HepG2 (cell line): ENCODE results near the gene SGTB. TPM values are rescaled to one million over a fixed set of nuclear protein-coding genes. Genes with fewer than 3 reads are reported as not detected.

Experiments
- ATAC-seq: fragments of 200-7000 bp; cut with Tn5 transposase; 3 replicates; pipeline ENCODE4 v1.9.1; 2020; ENCODE audit warnings: mild to moderate bottlenecking, moderate library complexity
- BruUV-seq: library from RNA; stranded (reverse); fragments of 400-500 nt; replicated peaks from 2 replicates; lab custom pipeline; 2021; lab: Mats Ljungman, UMichigan
- CTCF ChIA-PET: fragments of 300-600 bp; formaldehyde crosslinking; extraction: SDS; loops from one replicate; lab custom pipeline; 2021; ENCODE audit warnings: low total read pairs, inconsistent platforms, low intra/inter-chr PET ratio; lab: Yijun Ruan, JAX
- POLR2A ChIA-PET: fragments of 350-600 bp; sonication (Branson Sonifier 250); formaldehyde crosslinking; loops from one replicate; lab custom pipeline; 2020; ENCODE audit warnings: antibody characterized with exemption, inconsistent platforms; lab: Yijun Ruan, JAX
- DNase-seq: peaks from one replicate; pipeline ENCODE4 v3.0.0-alpha.2; 2015; ENCODE audit warnings: low spot score
- FAIRE-seq: peaks from 3 replicates; lab custom pipeline; 2011; peaks lifted over from hg19 to GRCh38; lab: Jason Lieb, UNC
- H2AFZ ChIP-seq: one replicate; pipeline ENCODE4 v1.6.1; 2011; ENCODE audit warnings: low read length, inconsistent platforms
- H3K27ac ChIP-seq: fragments of 300-600 bp; 3 replicates; pipeline ENCODE4 v1.8.0; 2011; ENCODE audit warnings: mixed run types, mild to moderate bottlenecking, mixed read lengths, low read length, inconsistent platforms; ENCODE audit not compliant: insufficient read depth; ENCODE audit errors: extremely low read length
- H3K27me3 ChIP-seq, 2 experiments: fragments of 200-600 bp in 1 of 2; 2 replicates in 1 of 2; 3 replicates in 1 of 2; pipeline versions ENCODE4 v1.6.0 to v1.8.0; 2011; ENCODE audit warnings: low read length in 2 of 2, mild to moderate bottlenecking in 2 of 2, moderate library complexity in 2 of 2, inconsistent platforms in 1 of 2; ENCODE audit not compliant: insufficient read depth in 2 of 2, control insufficient read depth in 1 of 2
- H3K36me3 ChIP-seq, 2 experiments: fragments of 200-600 bp in 1 of 2; replicated peaks in 1 of 2; 2 replicates in 1 of 2; 3 replicates in 1 of 2; pipeline versions ENCODE4 v1.5.1 to v1.8.0; 2011; ENCODE audit warnings: low read length in 2 of 2, inconsistent platforms in 1 of 2; ENCODE audit not compliant: insufficient read depth in 2 of 2, control insufficient read depth in 1 of 2
- H3K4me1 ChIP-seq: 2 replicates; pipeline ENCODE4 v1.5.1; 2012; ENCODE audit warnings: low read length, inconsistent platforms; ENCODE audit not compliant: insufficient read depth
- H3K4me2 ChIP-seq: 2 replicates; pipeline ENCODE4 v1.6.0; 2011; ENCODE audit warnings: low read depth, low read length, inconsistent platforms
- H3K4me3 ChIP-seq, 3 experiments: fragments of 200-600 bp in 1 of 3; sonication (generic), shearing (Covaris generic) in 1 of 3; replicated peaks in 1 of 3; 2 replicates each; pipeline ENCODE4 v1.5.1; 2011 to 2016; ENCODE audit warnings: low read length in 3 of 3, inconsistent platforms in 2 of 3, low read depth in 2 of 3, mild to moderate bottlenecking in 2 of 3, control low read depth in 1 of 3, mixed read lengths in 1 of 3; ENCODE audit not compliant: insufficient read depth in 1 of 3
- H3K79me2 ChIP-seq: one replicate; pipeline ENCODE4 v1.6.1; 2011; ENCODE audit warnings: low read length, inconsistent platforms; ENCODE audit not compliant: insufficient read depth
- H3K9ac ChIP-seq: 2 replicates; pipeline ENCODE4 v1.6.0; 2011; ENCODE audit warnings: mild to moderate bottlenecking, low read depth, low read length, inconsistent platforms; ENCODE audit not compliant: insufficient read depth
- H3K9me3 ChIP-seq: 2 replicates; pipeline ENCODE4 v1.5.1; 2012; ENCODE audit warnings: mild to moderate bottlenecking, low read length
- H4K20me1 ChIP-seq: 2 replicates; pipeline ENCODE4 v1.6.0; 2011; ENCODE audit warnings: inconsistent platforms, mild to moderate bottlenecking, low read length, moderate library complexity; ENCODE audit not compliant: insufficient read depth
- DR1 ChIP-seq: sonication (generic); formaldehyde crosslinking; IDR thresholded peaks from 2 replicates; pipeline ENCODE4 v1.8.0; 2021; ENCODE audit warnings: mild to moderate bottlenecking, missing genetic modification reagents, inconsistent platforms
- JUN ChIP-seq: sonication (generic); formaldehyde crosslinking; IDR thresholded peaks from 2 replicates; pipeline ENCODE4 v1.4.0; 2020; ENCODE audit warnings: mild to moderate bottlenecking, missing genetic modification reagents
- KDM6A ChIP-seq: IDR thresholded peaks from 2 replicates; pipeline ENCODE4 v1.6.1; 2016; ENCODE audit warnings: low read depth
- MTF1 ChIP-seq: sonication (generic); formaldehyde crosslinking; IDR thresholded peaks from 2 replicates; pipeline ENCODE4 v1.5.0; 2020; ENCODE audit warnings: missing genetic modification reagents
- POLR2G ChIP-seq: fragments of 200-400 bp; formaldehyde crosslinking; IDR thresholded peaks from 2 replicates; pipeline ENCODE4 v1.6.1; 2018; ENCODE audit warnings: mild to moderate bottlenecking, low read depth, low read length, moderate library complexity
- RBAK ChIP-seq: sonication (generic); formaldehyde crosslinking; IDR thresholded peaks from 2 replicates; pipeline ENCODE4 v1.5.1; 2020; ENCODE audit warnings: mild to moderate bottlenecking, missing genetic modification reagents
- RNF219 ChIP-seq: sonication (generic); formaldehyde crosslinking; IDR thresholded peaks from 2 replicates; pipeline ENCODE4 v1.5.0; 2020; ENCODE audit warnings: mild to moderate bottlenecking, missing genetic modification reagents
- SRF ChIP-seq: IDR thresholded peaks from 2 replicates; pipeline ENCODE4 v1.6.1; 2011; ENCODE audit warnings: mild to moderate bottlenecking, low read depth, low read length, moderate library complexity
- ZFP41 ChIP-seq: sonication (generic); formaldehyde crosslinking; IDR thresholded peaks from 2 replicates; pipeline ENCODE4 v1.4.0; 2020; ENCODE audit warnings: mild to moderate bottlenecking, missing genetic modification reagents, borderline replicate concordance
- ZNF274 ChIP-seq: sonication (generic); formaldehyde crosslinking; IDR thresholded peaks from 2 replicates; pipeline ENCODE4 v1.5.1; 2020; ENCODE audit warnings: mild to moderate bottlenecking, missing genetic modification reagents
- ZNF550 ChIP-seq: sonication (generic); formaldehyde crosslinking; IDR thresholded peaks from 2 replicates; pipeline ENCODE4 v1.4.0; 2020; ENCODE audit warnings: mild to moderate bottlenecking, missing genetic modification reagents, borderline replicate concordance
- ZNF768 ChIP-seq: sonication (generic); formaldehyde crosslinking; IDR thresholded peaks from 2 replicates; pipeline ENCODE4 v1.4.0; 2020; ENCODE audit warnings: missing genetic modification reagents
- WGBS: methylation state at CpG from one replicate; pipeline ENCODE4 v1.1.6; 2017; ENCODE audit warnings: low lambda C conversion rate; 5-methylcytosine and 5-hydroxymethylcytosine counted together
- in situ Hi-C: cut with HindIII; loops from 2 replicates; pipeline ENCODE4 v1.10.0; 2017; ENCODE audit warnings: low pct_unique_long_range_greater_than_20kb; ENCODE audit not compliant: extremely low pct_ligation_motif_present
- intact Hi-C: fragments of 100-400 bp; cut with micrococcal nuclease; formaldehyde crosslinking; loops from one replicate; pipeline ENCODE4 v1.10.0; 2022; ENCODE audit not compliant: unreplicated experiment
- polyA plus RNA-seq, 8 experiments: library from polyadenylated mRNA; depleted of rRNA in 3 of 8; stranded (reverse) in 7 of 8; unstranded in 1 of 8; fragments of >200 nt; fragmentation: Illumina TruSeq in 4 of 8; extraction: Trizol in 4 of 8; gene quantifications; 2 replicates each; pipeline versions ENCODE4 v1.2.1 to v1.2.3, GENCODE V29; 2011 to 2016; ENCODE audit warnings: low read depth in 4 of 8, missing spikeins in 1 of 8, mixed read lengths in 1 of 8; ENCODE audit not compliant: insufficient read depth in 1 of 8
- total RNA-seq, 5 experiments: library from RNA; depleted of rRNA; stranded (reverse); fragments of >200 nt; fragmentation: Illumina TruSeq; extraction: Trizol; gene quantifications; 2 replicates each; pipeline ENCODE4 v1.2.3, GENCODE V29; 2016; ENCODE audit warnings: low read depth in 1 of 5
- TF ChIP-seq, protein P1 (sequence below), 2 experiments: sonication (generic) in 1 of 2; formaldehyde crosslinking in 1 of 2; IDR thresholded peaks; 2 replicates each; pipeline versions ENCODE4 v1.4.0 to v1.6.1; 2018 to 2020; ENCODE audit warnings: missing genetic modification reagents in 2 of 2, borderline replicate concordance in 1 of 2, low read depth in 1 of 2, mild to moderate bottlenecking in 1 of 2, missing biosample characterization in 1 of 2
- TF ChIP-seq, protein P2 (sequence below): sonication (generic); formaldehyde crosslinking; IDR thresholded peaks from 2 replicates; pipeline ENCODE4 v1.4.0; 2020; ENCODE audit warnings: missing genetic modification reagents; ENCODE audit errors: not compliant biosample characterization
- TF ChIP-seq, protein P3 (sequence below): sonication (generic); formaldehyde crosslinking; IDR thresholded peaks from 2 replicates; pipeline ENCODE4 v1.4.0; 2020; ENCODE audit warnings: missing genetic modification reagents

Gene SGTB
- total and polyA plus RNA-seq, 2 of the 13 experiments (the other 11 are each of a cell fraction or from before 2014, with no cell fraction given) = 5.2 to 11.2 TPM

GRCh38 chr5:65695162-65695755 is 26.6 kb downstream of the SGTB start:
- no peak overlapping the region for H3K4me2 ChIP-seq
- ATAC-seq = no peak
- TF ChIP-seq KDM6A (no peak), DR1 (CRISPR knock-in tag) (no peak), RBAK (CRISPR knock-in tag) (no peak), ZNF550 (CRISPR knock-in tag) (no peak), ZNF274 (CRISPR knock-in tag) (no peak), RNF219 (CRISPR knock-in tag) (no peak), POLR2G (no peak), ZFP41 (CRISPR knock-in tag) (no peak), MTF1 (CRISPR knock-in tag) (no peak), JUN (CRISPR knock-in tag) (no peak), SRF (no peak), ZNF768 (CRISPR knock-in tag) (no peak)
- TF ChIP-seq, protein P1, sequence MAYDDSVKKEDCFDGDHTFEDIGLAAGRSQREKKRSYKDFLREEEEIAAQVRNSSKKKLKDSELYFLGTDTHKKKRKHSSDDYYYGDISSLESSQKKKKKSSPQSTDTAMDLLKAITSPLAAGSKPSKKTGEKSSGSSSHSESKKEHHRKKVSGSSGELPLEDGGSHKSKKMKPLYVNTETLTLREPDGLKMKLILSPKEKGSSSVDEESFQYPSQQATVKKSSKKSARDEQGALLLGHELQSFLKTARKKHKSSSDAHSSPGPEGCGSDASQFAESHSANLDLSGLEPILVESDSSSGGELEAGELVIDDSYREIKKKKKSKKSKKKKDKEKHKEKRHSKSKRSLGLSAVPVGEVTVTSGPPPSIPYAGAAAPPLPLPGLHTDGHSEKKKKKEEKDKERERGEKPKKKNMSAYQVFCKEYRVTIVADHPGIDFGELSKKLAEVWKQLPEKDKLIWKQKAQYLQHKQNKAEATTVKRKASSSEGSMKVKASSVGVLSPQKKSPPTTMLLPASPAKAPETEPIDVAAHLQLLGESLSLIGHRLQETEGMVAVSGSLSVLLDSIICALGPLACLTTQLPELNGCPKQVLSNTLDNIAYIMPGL (CRISPR knock-in tag; IDR thresholded peaks at IDR 0.05; ENCODE audit: borderline replicate concordance in 1 of 2, low read depth in 1 of 2) = no peak
- TF ChIP-seq, protein P2, sequence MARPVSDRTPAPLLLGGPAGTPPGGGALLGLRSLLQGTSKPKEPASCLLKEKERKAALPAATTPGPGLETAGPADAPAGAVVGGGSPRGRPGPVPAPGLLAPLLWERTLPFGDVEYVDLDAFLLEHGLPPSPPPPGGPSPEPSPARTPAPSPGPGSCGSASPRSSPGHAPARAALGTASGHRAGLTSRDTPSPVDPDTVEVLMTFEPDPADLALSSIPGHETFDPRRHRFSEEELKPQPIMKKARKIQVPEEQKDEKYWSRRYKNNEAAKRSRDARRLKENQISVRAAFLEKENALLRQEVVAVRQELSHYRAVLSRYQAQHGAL (CRISPR knock-in tag) = no peak
- TF ChIP-seq, protein P3, sequence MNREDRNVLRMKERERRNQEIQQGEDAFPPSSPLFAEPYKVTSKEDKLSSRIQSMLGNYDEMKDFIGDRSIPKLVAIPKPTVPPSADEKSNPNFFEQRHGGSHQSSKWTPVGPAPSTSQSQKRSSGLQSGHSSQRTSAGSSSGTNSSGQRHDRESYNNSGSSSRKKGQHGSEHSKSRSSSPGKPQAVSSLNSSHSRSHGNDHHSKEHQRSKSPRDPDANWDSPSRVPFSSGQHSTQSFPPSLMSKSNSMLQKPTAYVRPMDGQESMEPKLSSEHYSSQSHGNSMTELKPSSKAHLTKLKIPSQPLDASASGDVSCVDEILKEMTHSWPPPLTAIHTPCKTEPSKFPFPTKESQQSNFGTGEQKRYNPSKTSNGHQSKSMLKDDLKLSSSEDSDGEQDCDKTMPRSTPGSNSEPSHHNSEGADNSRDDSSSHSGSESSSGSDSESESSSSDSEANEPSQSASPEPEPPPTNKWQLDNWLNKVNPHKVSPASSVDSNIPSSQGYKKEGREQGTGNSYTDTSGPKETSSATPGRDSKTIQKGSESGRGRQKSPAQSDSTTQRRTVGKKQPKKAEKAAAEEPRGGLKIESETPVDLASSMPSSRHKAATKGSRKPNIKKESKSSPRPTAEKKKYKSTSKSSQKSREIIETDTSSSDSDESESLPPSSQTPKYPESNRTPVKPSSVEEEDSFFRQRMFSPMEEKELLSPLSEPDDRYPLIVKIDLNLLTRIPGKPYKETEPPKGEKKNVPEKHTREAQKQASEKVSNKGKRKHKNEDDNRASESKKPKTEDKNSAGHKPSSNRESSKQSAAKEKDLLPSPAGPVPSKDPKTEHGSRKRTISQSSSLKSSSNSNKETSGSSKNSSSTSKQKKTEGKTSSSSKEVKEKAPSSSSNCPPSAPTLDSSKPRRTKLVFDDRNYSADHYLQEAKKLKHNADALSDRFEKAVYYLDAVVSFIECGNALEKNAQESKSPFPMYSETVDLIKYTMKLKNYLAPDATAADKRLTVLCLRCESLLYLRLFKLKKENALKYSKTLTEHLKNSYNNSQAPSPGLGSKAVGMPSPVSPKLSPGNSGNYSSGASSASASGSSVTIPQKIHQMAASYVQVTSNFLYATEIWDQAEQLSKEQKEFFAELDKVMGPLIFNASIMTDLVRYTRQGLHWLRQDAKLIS (CRISPR knock-in tag) = no peak
- intact Hi-C loops = no loop called here
- H3K9ac ChIP-seq = no peak overlapping the region
- H3K27me3 ChIP-seq = no peaks in the 10 kb centered on the region
- H3K36me3 ChIP-seq = peaks cover 3 to 20% of the 10 kb centered on the region in 2 experiments; a peak in 3 of 5 replicates
- H3K4me3 ChIP-seq = no peak overlapping the region
- in situ Hi-C loops = no loop called here
- WGBS = 94% methylated on average over 4 of the region's 4 CpGs
- DNase-seq = no peak
- no peaks in the 10 kb centered on the region for H4K20me1 ChIP-seq
- FAIRE-seq = no peak
- H3K4me1 ChIP-seq = no peaks in the 10 kb centered on the region
- H3K79me2 ChIP-seq = no peaks in the 10 kb centered on the region
- no peak overlapping the region for H2AFZ ChIP-seq
- POLR2A ChIA-PET = no interaction called here
- BruUV-seq = no TSS peak
- CTCF ChIA-PET = no interaction called here
- no peaks in the 10 kb centered on the region for H3K9me3 ChIP-seq
- no peak overlapping the region for H3K27ac ChIP-seq
